Endothelial cell of umbilical vein (primary cell): Measurements from ENCODE around the gene LYPD5.
"Not testable (repeated sequence)": the region's sequence is repeated elsewhere in the genome, so short reads cannot be mapped to it uniquely, and the experiment has no call there.

Experiments
- EZH2 ChIP-seq: IDR thresholded peaks from 2 replicates; pipeline ENCODE4 v1.6.1; 2012; ENCODE audit warnings: borderline replicate concordance, low read depth, mild to moderate bottlenecking, moderate library complexity, low read length, inconsistent platforms; ENCODE audit not compliant: severe bottlenecking
- POLR2A ChIP-seq: IDR thresholded peaks from 2 replicates; pipeline ENCODE4 v1.6.1; 2012; ENCODE audit warnings: low read depth, mild to moderate bottlenecking, control low read depth, low read length
- POLR2AphosphoS5 ChIP-seq: IDR thresholded peaks from 2 replicates; pipeline ENCODE4 v1.6.1; 2012; ENCODE audit warnings: low read depth, mild to moderate bottlenecking, control low read depth, low read length, moderate library complexity; ENCODE audit not compliant: insufficient read depth
- TF ChIP-seq, protein P1 (sequence below), 2 donors: IDR thresholded peaks; 1 replicate in 1 of 2; 2 replicates in 1 of 2; pipeline ENCODE4 v1.5.1; 2011; ENCODE audit warnings: low read length in 2 of 2, mild to moderate bottlenecking in 2 of 2, moderate library complexity in 2 of 2, control low read depth in 1 of 2, inconsistent platforms in 1 of 2, low read depth in 1 of 2; ENCODE audit not compliant: insufficient read depth in 1 of 2; ENCODE audit errors: extremely low read depth in 1 of 2

DNA sequence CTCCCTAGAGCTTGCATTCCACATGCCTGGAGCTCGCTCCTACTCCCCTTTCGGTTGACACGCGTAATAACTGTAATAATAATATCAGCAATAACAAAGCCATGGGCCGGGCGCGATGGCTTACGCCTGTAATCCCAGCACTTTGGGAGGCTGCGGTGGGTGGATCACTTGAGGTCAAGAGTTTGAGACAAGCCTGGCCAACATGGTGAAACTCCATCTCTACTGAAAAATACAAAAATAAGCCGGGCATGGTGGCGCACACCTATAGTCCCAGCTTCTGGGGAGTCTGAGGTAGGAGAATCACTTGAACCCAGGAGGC lies 27.3 kb downstream of the LYPD5 start:
- TF ChIP-seq, protein P1, sequence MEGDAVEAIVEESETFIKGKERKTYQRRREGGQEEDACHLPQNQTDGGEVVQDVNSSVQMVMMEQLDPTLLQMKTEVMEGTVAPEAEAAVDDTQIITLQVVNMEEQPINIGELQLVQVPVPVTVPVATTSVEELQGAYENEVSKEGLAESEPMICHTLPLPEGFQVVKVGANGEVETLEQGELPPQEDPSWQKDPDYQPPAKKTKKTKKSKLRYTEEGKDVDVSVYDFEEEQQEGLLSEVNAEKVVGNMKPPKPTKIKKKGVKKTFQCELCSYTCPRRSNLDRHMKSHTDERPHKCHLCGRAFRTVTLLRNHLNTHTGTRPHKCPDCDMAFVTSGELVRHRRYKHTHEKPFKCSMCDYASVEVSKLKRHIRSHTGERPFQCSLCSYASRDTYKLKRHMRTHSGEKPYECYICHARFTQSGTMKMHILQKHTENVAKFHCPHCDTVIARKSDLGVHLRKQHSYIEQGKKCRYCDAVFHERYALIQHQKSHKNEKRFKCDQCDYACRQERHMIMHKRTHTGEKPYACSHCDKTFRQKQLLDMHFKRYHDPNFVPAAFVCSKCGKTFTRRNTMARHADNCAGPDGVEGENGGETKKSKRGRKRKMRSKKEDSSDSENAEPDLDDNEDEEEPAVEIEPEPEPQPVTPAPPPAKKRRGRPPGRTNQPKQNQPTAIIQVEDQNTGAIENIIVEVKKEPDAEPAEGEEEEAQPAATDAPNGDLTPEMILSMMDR (IDR thresholded peaks at IDR 0.05; ENCODE audit: extremely low read depth in 1 of 2, insufficient read depth in 1 of 2, low read depth in 1 of 2, low read length in 2 of 2): not testable (repeated sequence)
- TF ChIP-seq EZH2, POLR2A, POLR2AphosphoS5: not testable (repeated sequence)
